Gastroesophageal sphincter (tissue), 4 donors: Measurements from ENCODE around the gene SNCB. TPM values are rescaled to one million over a fixed set of nuclear protein-coding genes. Genes with fewer than 3 reads are reported as not detected.

Experiments
- ATAC-seq: fragments of 150-250 bp; one replicate; pipeline ENCODE4 v1.9.1; 2016; ENCODE audit warnings: mild to moderate bottlenecking, moderate library complexity
- H3K27ac ChIP-seq, 4 donors: fragments of 200-600 bp; sonication (generic) in 3 of 4; 1 replicate in 3 of 4; 2 replicates in 1 of 4; pipeline ENCODE4 v1.5.1; 2016 to 2019
- H3K27me3 ChIP-seq: fragments of 200-600 bp; sonication (generic); one replicate; pipeline ENCODE4 v1.5.1; 2019
- H3K36me3 ChIP-seq, 2 donors: fragments of 200-600 bp; sonication (generic); one replicate each; pipeline ENCODE4 v1.5.1; 2019; ENCODE audit warnings: control low read depth in 1 of 2
- H3K4me1 ChIP-seq, 3 donors: fragments of 200-600 bp; sonication (generic); 1 replicate in 2 of 3; 2 replicates in 1 of 3; pipeline ENCODE4 v1.5.1; 2016 to 2019; ENCODE audit warnings: control low read depth in 2 of 3
- H3K4me3 ChIP-seq, 2 donors: fragments of 200-600 bp; sonication (generic); one replicate each; pipeline ENCODE4 v1.5.1; 2019; ENCODE audit warnings: mild to moderate bottlenecking in 1 of 2, moderate library complexity in 1 of 2
- H3K9me3 ChIP-seq, 3 donors: fragments of 200-600 bp; sonication (generic); one replicate each; pipeline ENCODE4 v1.5.1; 2017 to 2019; ENCODE audit warnings: control low read depth in 2 of 3
- CTCF ChIP-seq, 4 experiments: fragments of 200-600 bp in 2 of 4; fragments of 450-650 bp in 2 of 4; sonication (generic) in 1 of 4; IDR thresholded peaks; one replicate each; pipeline ENCODE4 v1.5.1; 2017 to 2019; ENCODE audit warnings: antibody characterized with exemption in 4 of 4, mild to moderate bottlenecking in 2 of 4, moderate library complexity in 2 of 4
- EP300 ChIP-seq: sonication (generic); formaldehyde crosslinking; IDR thresholded peaks from one replicate; pipeline ENCODE4 v1.6.1; 2017; ENCODE audit warnings: antibody characterized with exemption, mild to moderate bottlenecking
- POLR2A ChIP-seq, 2 donors: fragments of 450-650 bp; IDR thresholded peaks; one replicate each; pipeline ENCODE4 v1.6.1; 2017; ENCODE audit warnings: antibody characterized with exemption in 2 of 2, mild to moderate bottlenecking in 2 of 2, moderate library complexity in 1 of 2
- POLR2AphosphoS5 ChIP-seq: sonication (generic); formaldehyde crosslinking; IDR thresholded peaks from one replicate; pipeline ENCODE4 v1.6.1; 2017; ENCODE audit warnings: antibody characterized with exemption
- WGBS, 2 donors: methylation state at CpG; one replicate each; pipeline ENCODE4 v1.1.5; 2018; ENCODE audit warnings: low coverage in 1 of 2; 5-methylcytosine and 5-hydroxymethylcytosine counted together
- total RNA-seq, 4 donors: library from RNA; depleted of rRNA; stranded (reverse); fragments of >200 nt; gene quantifications; one replicate each; pipeline ENCODE4 v1.1.0, GENCODE V29; 2016

Gene SNCB
- total RNA-seq, 4 donors from 2014 or later = not detected

GRCh38 chr5:176596689-176597416 lies 33.5 kb downstream of the SNCB start:
- no peaks in the 10 kb centered on the region for H3K9me3 ChIP-seq
- peaks cover 0 to 14% (median 3%) of the 10 kb centered on the region in 3 donors for H3K4me1 ChIP-seq
- H3K27ac ChIP-seq = peak overlapping the region in 1 of 4 donors; percentile 7
- peak overlapping the region in 1 of 2 donors; percentile 48 for H3K4me3 ChIP-seq
- ATAC-seq = peak; percentile 65
- H3K36me3 ChIP-seq = no peaks in the 10 kb centered on the region
- TF ChIP-seq CTCF (IDR thresholded peaks at IDR 0.05) (peak in 3 of 4 experiments; percentile 9 to 38 (median 23)), POLR2AphosphoS5 (no peak)
- WGBS, 2 donors = 33% methylated on average over 1 of the region's 98 CpGs; no CpG with 5 or more reads in 1 of the 2 donors
- H3K27me3 ChIP-seq = peaks cover 63% of the 10 kb centered on the region

DNA sequence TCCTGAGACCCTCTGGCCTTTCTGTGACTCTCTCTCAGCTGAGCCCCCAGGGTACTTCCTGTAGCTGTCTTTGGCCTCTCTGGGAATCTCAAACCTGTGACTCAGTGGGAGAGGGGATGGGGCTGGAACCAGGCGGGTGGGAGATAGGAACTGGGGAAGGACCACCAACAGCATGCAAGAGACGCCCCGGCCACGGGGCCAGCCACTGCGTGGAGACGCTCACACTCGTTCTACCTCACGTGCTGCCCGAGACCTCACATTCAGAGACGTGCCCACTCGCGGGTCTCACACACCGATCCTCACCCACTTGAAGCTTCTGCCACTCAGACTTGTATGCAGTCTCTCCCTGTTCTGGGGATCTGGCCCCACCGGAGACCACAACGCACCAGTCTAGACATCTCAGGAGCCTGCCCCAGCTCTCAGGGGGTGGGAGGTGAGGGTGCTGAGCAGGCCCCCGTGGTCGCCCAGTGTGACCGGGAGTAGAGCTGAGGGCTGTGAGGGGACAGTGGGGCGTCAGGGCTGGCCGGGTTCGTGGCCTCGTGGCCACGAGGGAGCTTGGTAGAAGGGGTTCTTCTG lies 34.2 kb downstream of the SNCB start:
- Histone ChIP-seq H3K4me3 (peak overlapping the region in 1 of 2 donors; percentile 48), H3K36me3 (no peaks in the 10 kb centered on the region), H3K9me3 (no peaks in the 10 kb centered on the region), H3K27me3 (peaks cover 63% of the 10 kb centered on the region), H3K4me1 (peaks cover 0 to 14% (median 3%) of the 10 kb centered on the region in 3 donors), H3K27ac (no peak overlapping the region)
- ATAC-seq = no peak
- TF ChIP-seq CTCF (IDR thresholded peaks at IDR 0.05) (no peak), EP300 (no peak)
- WGBS, 2 donors = 72% methylated on average over 6 of the region's 23 CpGs; no CpG with 5 or more reads in 1 of the 2 donors

DNA sequence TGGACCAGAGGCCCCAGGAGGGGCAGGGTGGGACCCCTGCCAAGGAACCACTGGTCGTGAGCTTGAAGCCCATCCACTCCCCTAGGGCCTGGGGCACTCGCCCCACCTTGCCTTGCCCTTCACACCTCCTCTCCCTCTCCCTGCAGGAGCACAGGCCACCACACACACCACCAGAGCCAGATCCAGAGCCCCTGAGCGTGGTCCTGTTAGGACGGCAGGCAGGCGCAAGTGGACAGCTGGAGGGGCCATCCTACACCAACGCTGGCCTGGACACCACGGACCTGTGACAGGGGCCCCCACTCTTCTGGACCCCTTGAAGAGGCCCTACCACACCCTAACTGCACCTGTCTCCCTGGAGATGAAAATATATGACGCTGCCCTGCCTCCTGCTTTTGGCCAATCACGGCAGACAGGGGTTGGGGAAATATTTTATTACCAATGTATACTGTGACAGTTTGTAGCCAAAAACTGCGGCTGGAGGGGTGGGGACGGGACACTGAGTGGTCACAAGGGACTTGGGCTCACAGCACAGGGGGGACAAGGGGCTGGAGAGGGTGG lies 34.9 kb downstream of the SNCB start:
- Histone ChIP-seq H3K27ac (no peak overlapping the region), H3K4me3 (no peak overlapping the region), H3K27me3 (peaks cover 63% of the 10 kb centered on the region), H3K9me3 (no peaks in the 10 kb centered on the region), H3K36me3 (no peaks in the 10 kb centered on the region), H3K4me1 (peaks cover 0 to 14% (median 3%) of the 10 kb centered on the region in 3 donors)
- no peak for ATAC-seq
- TF ChIP-seq POLR2AphosphoS5 (no peak), POLR2A (IDR thresholded peaks at IDR 0.05) (no peak), EP300 (no peak), CTCF (IDR thresholded peaks at IDR 0.05) (no peak)
- WGBS, 2 donors = no CpG with 5 or more reads among the region's 11 CpGs

DNA sequence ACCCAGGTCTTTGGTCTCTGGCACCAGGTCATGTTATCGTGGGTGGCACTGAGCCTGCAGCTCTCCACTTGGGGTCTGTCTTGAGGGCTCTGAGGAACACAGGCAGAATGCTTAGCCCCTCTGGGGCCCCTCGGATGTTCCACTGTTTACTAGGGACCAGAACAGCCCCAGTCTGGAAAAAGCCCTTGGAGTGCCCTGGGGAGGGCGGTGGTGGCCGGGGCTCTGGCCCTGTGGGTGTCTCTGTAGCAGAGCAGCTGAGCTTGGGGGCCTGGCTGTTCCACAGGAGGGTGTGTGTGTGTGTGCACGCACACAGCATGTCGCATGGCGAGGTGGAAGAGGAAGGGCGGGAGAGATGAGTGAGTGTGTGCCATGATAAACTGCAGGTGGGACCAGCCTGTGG lies 35.8 kb downstream of the SNCB start:
- Histone ChIP-seq H3K27ac (no peak overlapping the region), H3K4me3 (no peak overlapping the region), H3K27me3 (peaks cover 57% of the 10 kb centered on the region), H3K36me3 (no peaks in the 10 kb centered on the region), H3K9me3 (no peaks in the 10 kb centered on the region), H3K4me1 (peaks cover 0 to 14% (median 3%) of the 10 kb centered on the region in 3 donors)
- no peak for ATAC-seq
- TF ChIP-seq POLR2A (IDR thresholded peaks at IDR 0.05) (no peak), EP300 (no peak), CTCF (IDR thresholded peaks at IDR 0.05) (no peak), POLR2AphosphoS5 (no peak)
- WGBS, 2 donors = 90 to 96% methylated on average over 2 to 4 of the region's 8 CpGs
